Left colon (tissue), 2 donors: ENCODE data around the gene HSPA12A. TPM values are rescaled to one million over a fixed set of nuclear protein-coding genes. Genes with fewer than 3 reads are reported as not detected.
"Not testable (repeated sequence)": the region's sequence is repeated elsewhere in the genome, so short reads cannot be mapped to it uniquely, and the experiment has no call there.

Experiments
- ATAC-seq: fragments of 200-7000 bp; cut with Tn5 transposase; one replicate; pipeline ENCODE4 v1.9.1; 2020; ENCODE audit warnings: mild to moderate bottlenecking, moderate library complexity
- DNase-seq, 2 donors: peaks; one replicate each; pipeline ENCODE4 v3.0.0-alpha.2; 2020
- intact Hi-C, 2 donors: fragments of 100-400 bp; cut with DNase I in 1 of 2; cut with micrococcal nuclease in 1 of 2; formaldehyde crosslinking; loops; one replicate each; pipeline versions ENCODE4 v1.11.2 to v1.14.0; 2022; cut with DNase I, micrococcal nuclease
- total RNA-seq, 2 donors: library from RNA; stranded (reverse); fragmentation: NEBNext Ultra II Directional; extraction: Animal tissue kit (Norgen Biotek cat#: 25700); gene quantifications; one replicate each; pipeline ENCODE4 v1.2.1, GENCODE V29; 2021
- donor health status: DM: no; HTN: no; CAD: no.
- donor health status: DM: yes; HTN: yes; CAD: no.

Gene HSPA12A
- total RNA-seq, 2 donors from 2014 or later: 6.6 to 7.2 TPM

DNA sequence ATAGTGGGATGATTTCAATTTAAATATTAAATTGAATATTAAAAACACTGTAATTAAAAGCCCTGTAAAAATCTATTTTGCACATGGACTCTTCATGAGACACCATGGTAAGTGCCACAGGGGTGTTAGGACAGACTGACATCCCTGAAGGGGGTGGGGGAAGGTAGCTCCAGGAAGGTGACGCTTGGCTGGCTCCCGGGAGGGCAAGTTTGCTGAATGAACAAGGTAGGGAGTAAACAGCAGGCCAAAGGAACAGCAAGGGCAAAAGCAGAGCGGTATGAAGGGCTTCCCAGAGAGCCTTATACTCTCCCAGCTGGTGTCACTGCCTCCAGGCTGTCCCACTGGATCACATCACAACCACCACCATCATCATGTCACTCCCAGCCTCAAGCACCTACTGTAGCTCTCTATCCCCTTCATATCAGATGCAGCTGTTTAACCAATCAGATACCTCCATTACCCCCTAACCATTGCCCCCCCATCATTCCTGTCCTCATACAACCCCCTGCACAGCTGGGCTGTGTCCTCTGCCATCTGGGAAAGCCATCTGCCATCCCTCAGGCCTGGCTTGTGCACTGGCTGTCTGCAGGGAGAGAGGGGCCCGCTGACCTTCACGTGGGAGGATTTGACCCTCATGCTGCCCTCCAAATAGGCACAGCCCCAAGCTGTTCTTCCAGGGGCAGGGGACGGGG is 19.5 kb downstream of the HSPA12A start:
- DNase-seq (no peak), ATAC-seq (no peak)
- intact Hi-C loops: no loop called here

DNA sequence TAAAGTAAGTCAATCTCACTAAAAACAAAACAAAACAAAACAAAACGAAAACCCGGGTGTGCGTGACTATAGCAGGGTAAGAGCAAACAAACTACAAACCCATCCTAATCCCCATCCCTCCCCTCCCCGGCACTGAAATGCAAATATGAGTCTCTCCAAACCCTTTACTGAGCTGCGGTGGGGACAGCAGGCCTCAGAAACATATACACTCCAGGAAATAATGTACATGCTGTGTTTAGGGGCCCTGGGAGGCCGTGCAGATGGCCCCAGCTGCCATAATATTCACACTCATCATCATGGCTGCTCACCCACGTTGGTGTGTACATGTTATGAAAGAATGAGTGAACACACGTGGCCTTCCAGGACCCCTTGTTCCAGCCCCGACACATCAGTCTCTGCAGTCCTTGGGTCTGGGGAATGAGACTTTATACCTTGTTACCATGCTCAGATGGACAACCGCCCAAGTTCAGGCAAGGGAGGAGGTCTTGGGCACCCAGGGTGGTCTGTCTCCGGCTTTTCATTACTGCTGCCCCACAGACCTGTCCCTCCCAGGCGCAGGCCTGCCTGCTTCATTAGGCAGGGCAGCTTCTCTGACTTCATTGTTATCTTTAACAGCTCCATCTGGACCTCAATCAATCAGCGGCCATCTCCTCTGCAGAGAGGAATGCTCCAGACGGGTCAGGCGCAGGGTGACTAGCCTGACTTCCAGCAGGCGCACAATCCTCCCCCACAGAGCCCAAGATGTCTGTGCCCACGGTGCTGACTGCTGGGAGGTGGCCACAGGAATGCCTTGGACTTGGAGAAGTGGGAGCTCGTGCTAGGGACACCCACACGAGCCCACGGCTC is 20.6 kb downstream of the HSPA12A start:
- intact Hi-C loops: no loop called here
- DNase-seq: no peak
- ATAC-seq: no peak

DNA sequence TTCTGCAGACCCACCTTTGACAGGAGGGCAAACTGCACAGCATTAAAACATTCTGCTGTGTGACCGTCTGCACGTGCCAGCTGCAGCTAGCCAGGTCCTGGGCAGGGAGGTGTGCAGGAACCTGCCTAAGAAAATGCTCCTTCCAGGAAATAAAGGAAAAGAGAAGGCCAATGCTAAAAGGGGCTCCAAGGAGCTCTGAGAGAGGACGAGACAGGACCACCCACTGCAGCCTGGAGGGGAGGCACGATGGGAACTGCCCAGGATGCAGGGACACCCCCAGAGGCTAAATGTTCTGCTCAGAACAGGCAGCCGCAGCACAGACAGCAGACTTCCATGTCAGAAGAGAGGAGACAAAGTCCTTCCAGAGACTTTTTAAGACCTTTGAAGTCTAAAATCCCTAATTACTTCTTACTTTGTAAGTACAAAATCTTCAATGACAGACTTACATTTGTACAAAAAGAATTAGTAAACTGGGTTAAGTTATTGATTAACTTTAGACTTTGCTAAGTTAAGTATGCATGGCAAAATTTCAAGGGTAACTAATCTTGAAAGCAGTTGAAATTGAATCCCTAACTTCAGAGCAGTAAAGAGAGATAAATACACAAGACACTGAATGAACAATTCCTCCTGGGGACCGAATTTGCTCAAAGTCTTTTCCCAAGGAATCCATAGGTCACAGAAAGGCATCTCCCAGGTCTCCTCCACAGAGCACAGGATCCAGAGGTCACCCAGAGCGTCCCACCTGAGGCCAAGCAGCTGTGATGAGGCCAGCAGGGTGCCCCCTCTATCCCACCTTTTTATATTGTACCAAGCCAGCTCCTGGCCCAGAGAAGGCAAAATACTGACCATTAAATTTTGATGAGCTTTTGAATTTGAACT is 21.5 kb downstream of the HSPA12A start:
- peak; percentile 71 for ATAC-seq
- intact Hi-C loops: no loop called here
- DNase-seq: peak in 1 of 2 donors; percentile 15

DNA sequence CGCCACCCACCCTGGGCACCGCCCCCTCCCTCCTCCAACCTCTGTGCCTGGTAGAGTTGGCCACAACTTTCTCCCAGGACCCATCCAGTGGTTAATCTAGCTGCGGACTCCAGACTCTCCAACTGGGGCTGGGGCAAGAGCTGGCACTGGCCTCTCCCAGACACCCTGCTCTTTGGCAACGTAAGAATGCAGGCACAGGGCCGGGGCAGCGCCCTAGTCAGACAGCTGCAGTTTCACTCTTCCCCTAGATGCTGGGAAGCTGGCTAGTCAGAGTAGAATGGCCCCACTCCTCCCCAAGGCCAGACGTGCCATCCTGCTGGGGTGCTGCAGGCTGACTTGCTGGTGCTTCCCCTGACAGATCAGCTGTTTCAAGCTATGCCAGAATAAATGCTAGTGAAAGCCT is 22.1 kb downstream of the HSPA12A start:
- DNase-seq (peak in 1 of 2 donors; percentile 19), ATAC-seq (peak; percentile 79)
- intact Hi-C loops: no loop called here

DNA sequence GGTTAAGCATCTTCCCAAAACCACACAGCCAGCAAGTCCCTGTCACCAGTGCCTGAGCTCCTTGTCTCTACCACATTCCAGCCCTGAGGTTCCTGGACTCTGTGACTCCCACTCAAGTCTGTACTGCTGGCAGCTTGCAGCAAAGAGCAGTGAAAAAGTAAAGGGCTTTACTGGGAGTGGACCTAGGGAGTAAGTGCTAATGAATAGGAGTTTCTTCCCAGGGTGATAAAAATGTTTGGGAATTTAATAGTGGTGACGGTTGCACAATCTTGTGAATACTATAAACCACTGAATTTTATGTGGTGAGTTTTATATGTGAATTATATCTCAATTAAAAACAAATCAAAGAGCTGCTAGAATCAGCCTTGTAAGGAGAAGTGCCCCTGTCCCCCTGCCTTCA is 22.6 kb downstream of the HSPA12A start:
- ATAC-seq (peak; percentile 24), DNase-seq (no peak)
- intact Hi-C loops: no loop called here

DNA sequence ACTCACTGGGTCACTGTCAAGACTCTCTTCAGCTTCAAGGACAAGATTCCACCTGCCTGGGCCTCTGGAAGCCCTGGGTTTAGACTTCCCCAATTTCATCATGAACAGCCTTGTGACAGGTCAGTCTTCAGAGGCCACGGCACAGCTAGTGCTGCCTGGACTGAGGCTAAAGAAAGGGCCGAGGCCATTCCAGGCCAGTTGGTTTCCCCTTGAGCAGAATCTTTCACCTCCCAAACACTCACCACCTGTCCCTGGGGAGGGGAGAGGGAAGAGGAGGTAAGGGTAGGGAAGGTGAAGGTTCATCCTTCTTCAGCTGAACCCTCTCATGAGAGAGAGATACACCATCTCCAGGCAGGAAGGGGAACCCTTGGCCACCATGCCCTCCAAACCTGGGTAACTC is 24.3 kb downstream of the HSPA12A start:
- no peak for DNase-seq
- intact Hi-C loops: no loop called here
- ATAC-seq: no peak

DNA sequence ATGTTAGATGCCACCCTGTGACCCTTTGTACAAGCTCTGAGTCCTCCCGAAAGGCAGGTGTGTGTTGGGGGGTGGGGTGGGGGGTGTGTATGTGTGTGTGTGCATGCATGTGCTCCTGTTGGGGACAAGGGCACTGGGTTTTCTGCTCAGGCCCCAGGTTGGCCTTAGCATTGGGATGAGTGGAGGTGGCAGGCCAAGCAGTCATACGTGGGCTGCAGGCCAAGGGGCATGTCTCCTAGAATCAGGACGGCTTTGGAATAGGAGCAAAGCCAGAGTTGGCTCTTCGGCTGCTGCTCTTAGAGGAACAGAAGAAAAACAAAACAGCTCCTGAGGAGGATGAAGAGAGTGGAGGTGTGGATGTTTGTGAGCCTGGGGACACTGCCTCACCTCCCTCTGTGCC is 26.0 kb downstream of the HSPA12A start:
- intact Hi-C loops: no loop called here

DNA sequence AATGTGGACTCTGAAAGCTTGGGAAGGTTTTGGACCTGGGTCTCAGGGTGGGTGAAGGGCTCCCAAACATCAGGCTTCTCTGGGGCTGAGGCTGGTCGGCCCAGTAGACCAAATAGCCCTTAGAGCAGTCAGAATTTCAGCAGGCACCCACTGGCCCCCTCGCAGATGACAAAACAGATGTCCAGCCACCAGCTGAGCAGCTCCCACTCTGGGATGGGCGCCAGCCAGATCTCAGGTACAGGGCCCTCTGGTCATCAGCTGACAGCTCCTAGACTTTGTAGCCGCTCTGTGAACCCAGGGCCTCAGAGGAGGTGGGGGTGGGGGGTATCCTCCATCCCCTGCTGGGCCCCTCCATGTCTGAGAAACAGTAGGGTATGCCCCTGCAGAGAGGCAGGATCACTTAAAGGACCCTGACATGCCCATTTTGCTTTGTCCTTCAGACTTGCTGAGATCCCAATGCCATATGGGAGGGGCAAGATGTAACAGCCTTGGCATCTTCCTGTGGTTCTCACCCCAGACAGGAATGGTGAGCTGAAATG is 26.5 kb downstream of the HSPA12A start:
- no peak for DNase-seq
- no peak for ATAC-seq
- intact Hi-C loops: no loop called here

More for the DNA sequence above, 26.0 kb downstream of the HSPA12A start:
- no peak for ATAC-seq
- no peak for DNase-seq

DNA sequence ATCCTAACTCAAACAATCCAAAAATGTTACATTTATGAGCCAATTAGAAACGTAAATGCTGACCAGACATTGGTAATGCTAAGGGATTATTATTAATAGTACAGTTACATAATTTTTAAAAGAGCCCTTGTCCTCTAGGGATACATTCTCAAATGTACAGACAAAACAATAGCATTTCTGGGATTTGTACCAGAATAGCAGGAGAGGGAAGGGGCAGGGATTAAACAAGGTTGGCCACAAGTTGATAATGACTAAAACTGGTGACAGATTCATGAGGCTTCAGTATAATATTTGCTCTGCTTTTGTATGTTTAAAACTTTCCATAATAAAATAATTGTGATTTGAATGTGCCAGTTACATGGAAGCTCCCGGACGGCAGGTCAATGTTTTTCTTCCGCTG is 27.0 kb downstream of the HSPA12A start:
- intact Hi-C loops: no loop called here
- DNase-seq: no peak
- no peak for ATAC-seq

DNA sequence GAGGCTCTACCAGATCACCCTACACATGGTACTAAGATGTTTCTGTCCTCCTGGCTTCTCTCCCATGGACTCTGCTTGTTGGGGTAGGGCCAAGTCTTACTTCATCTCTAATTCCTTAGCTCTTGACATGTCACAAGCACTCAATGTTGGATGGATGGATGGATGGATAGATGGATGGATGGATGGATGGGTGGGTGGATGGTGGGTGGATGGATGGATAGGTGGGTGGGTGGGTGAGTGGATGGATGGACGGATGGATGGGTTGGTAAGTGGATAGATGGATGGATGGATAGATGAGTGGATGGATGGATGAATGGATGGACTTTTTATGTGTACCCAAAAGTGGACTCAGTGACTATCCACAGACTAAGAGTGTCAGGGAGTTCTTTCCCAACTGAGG is 28.5 kb downstream of the HSPA12A start:
- intact Hi-C loops: no loop called here
- ATAC-seq (no peak), DNase-seq (no peak)

DNA sequence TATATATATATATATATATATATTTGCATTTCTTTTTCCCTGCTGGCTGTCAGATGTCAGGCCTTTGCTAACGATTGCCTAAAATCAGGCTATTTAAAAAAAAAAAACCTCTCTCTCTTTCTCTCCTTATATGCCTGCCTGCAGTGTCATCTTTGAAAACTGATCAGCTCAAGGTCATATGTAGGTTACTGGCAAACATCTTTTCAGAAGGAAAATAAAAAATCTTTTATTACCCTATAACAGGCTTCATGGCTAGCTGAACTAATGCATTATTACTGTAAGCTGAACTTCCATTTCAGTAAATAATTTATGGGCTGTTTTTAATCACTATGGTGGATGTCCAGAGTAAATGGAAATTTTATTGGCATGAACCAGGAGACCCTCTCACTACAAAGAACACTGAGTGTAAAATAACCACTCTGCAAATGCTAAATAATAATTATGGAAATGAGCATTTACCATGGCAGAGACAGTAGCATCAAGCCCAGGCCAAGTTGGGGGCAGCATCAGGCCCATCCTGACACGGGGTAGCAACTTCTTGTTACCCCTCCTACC is 29.3 kb downstream of the HSPA12A start:
- no peak for ATAC-seq
- intact Hi-C loops: no loop called here
- DNase-seq: no peak

DNA sequence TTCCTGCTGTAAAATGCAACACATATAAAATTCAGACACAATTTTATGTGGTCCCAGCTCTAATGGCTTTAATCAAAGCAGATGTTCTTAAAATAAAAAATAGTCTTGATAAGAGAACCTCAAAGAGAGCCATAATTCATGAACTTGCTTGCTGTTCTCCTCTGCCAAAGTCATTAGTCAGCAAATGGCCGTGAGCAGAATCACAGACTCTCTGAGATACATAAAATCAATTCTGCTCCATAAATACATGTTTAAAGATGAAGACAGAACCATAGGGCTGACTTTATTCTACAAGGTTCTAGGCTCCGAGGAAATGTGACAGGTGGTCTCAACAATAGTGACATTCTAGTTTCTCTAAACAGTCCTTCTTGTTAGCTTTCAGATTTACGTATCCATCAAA is 29.8 kb downstream of the HSPA12A start:
- ATAC-seq (no peak), DNase-seq (no peak)
- intact Hi-C loops: no loop called here

DNA sequence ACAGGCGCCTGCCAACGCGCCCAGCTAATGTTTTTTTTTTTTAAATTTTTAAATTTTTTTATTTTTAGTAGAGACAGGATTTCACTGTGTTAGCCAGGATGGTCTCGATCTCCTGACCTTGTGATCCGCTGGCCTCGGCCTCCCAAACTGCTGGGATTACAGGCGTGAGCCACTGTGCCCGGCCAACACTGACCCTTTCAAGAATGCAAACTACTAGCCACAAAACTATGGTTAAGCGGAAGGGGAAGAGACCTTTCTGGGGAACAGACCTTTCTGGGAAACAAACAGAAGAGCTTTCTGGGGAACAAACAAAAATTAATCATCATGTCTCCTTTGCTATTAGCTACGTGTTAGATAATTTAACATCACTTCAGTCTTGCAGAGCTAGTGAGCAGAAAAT is 30.6 kb downstream of the HSPA12A start:
- DNase-seq, intact Hi-C loops, ATAC-seq: not testable (repeated sequence)

DNA sequence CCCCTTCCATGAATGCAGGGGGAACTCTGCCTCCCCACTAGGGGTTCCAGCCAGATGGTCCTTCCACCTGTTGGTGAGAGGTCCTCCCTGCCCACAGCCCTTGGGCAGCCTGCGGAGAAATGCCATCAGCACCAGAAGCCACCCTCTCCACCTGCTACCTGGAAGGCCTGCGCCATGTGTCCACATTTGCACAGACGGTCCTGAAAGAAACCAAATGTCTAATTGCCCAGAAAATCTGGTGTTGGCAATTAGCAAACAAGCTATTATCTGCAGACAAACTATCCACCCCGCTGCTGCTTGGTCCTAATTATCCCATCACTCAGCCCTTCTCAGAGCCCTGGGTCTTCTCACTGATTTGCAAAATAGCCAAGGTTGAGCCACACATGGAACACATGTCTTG is 32.3 kb downstream of the HSPA12A start:
- intact Hi-C loops: no loop called here
- DNase-seq: no peak
- ATAC-seq: no peak

DNA sequence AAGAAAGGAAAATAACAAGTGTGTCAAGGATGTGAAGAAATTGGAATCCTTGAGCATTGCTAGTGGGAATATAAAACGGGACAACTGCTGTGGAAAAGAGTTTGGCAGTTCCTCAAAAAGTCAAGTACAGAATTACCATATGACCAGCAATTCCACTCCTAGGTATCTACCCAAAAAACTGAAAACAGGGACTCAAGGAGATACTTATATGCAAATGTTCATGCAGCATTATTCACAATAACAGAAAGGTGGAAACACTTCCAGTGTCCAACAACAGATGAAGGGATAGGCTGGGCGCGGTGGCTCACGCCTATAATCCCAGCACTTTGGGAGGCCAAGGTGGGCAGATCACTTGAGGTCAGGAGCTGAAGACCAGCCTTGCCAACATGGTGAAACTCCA is 33.5 kb downstream of the HSPA12A start:
- intact Hi-C loops: no loop called here
- DNase-seq (no peak), ATAC-seq (no peak)

DNA sequence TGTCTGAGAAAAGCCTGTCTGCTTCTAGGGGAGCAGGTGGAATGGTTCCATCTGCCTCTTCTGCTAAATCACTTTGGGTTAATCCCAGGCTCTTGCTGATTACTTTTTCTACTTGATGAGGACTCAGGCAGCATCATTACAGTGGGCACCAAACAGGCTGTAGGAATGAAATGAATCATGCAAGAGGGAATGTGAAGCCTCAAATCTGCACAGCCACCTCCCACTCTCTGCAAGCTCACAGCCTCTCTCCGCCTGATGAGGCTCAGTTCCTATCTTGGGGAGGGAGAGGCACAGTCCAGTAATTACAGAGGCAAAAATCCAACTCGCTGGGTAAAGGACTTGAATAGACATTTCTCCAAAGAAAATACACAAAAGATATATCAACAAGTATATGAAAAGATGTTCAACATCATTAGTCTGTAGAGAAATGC is 34.0 kb downstream of the HSPA12A start:
- intact Hi-C loops: no loop called here
- no peak for ATAC-seq

DNA sequence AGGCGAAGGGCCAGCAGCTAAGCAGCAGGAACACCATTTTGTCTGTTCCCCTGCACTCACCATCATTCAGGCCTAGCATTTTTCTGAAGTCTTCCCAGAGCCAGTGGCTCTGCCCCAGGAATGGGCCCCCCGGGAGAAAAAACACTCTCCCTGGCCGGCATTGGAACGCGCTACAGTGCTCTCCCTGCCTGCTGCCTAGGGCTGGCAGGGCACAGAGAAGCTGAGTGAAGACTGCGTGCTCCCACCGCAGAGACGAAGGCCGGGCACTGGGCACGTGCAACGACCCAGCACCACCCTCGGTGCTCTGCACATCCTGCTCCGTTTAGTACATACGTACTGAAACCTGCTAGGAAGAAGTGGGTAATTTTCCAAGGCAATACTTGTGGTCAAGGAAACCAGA is 34.4 kb downstream of the HSPA12A start:
- DNase-seq: no peak
- intact Hi-C loops: no loop called here
- no peak for ATAC-seq

More for the DNA sequence above, 34.0 kb downstream of the HSPA12A start:
- DNase-seq: no peak

DNA sequence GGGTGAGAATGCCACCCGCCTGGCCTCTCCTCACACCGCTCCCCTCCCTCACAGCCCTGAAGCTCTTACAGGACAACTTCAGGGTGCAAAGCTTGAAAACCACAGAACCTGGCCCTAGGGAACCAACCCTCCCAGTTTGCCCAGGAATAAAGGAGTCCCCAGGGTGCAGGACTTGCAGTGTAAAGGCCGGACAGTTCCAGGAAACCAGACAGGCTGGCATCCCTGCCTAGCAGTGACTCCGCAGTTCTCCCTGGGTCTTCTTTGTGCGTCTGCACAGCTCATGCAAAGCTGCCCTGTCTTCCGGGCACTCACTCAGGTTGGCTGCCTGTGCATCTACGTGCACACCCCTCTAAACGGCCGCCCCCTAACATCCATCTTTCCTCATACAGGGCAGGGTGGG is 36.1 kb downstream of the HSPA12A start:
- intact Hi-C loops: no loop called here
- ATAC-seq (no peak), DNase-seq (no peak)

DNA sequence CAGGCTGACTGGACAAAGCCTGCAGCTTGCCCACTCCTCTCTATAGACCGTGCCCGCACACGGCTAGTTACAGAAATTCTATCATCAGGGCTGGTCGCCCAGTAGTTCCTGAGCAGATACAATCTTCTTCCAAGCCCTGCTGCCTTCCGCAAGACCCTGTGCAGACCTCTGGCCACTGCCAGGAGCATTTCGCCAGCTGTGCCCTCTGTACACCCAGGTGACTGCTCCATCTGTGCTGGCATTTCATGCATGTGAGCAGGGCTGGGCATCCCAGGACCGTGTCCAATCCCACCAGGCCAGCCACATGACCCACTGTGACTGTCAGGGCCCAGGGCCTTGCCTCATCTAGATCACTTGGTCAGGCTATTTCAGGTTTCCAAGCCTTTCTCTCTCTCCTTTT is 36.9 kb downstream of the HSPA12A start:
- intact Hi-C loops: no loop called here
- ATAC-seq: no peak
- no peak for DNase-seq
